Measurements from ENCODE around the gene HLA-A.
A peak's percentile ranks its signal among the peaks of the same experiment; 100 is the strongest.
"Not testable (repeated sequence)": the region's sequence is repeated elsewhere in the genome, so short reads cannot be mapped to it uniquely, and the experiment has no call there.

The HLA-A gene

GRCh38 chr6:29961966-29962365 is 19.6 kb downstream of the HLA-A start:
- DNase-seq = no peak
- H3K9me3 Mint-ChIP-seq = no peaks in the 10 kb centered on the region
- H3K4me1 Mint-ChIP-seq (ENCODE audit: low read depth) = peaks cover 43% of the 10 kb centered on the region
- H3K27ac Mint-ChIP-seq = no peak overlapping the region
- no peak overlapping the region for H3K4me3 Mint-ChIP-seq
- H3K36me3 Mint-ChIP-seq (ENCODE audit: low read depth) = no peaks in the 10 kb centered on the region
- no peaks in the 10 kb centered on the region for H3K27me3 Mint-ChIP-seq

- not testable (repeated sequence) for DNase-seq; H3K9me3 Mint-ChIP-seq; H3K36me3 Mint-ChIP-seq (ENCODE audit: low read depth); H3K27me3 Mint-ChIP-seq; H3K4me3 Mint-ChIP-seq
- Mint-ChIP-seq H3K4me1 (ENCODE audit: low read depth) (peaks cover 49% of the 10 kb centered on the region), H3K27ac (peak overlapping the region; percentile 61)
Observed at GRCh38 chr6:29963697-29964096, 21.4 kb downstream of the HLA-A start.

GRCh38 chr6:29964518-29964886 is 22.2 kb downstream of the HLA-A start:
- Mint-ChIP-seq H3K9me3 (no peaks in the 10 kb centered on the region), H3K4me1 (ENCODE audit: low read depth) (peaks cover 46% of the 10 kb centered on the region), H3K4me3 (peak overlapping the region; percentile 83), H3K36me3 (ENCODE audit: low read depth) (no peaks in the 10 kb centered on the region), H3K27me3 (no peaks in the 10 kb centered on the region), H3K27ac (peak overlapping the region; percentile 96)
- DNase-seq = no peak

DNA sequence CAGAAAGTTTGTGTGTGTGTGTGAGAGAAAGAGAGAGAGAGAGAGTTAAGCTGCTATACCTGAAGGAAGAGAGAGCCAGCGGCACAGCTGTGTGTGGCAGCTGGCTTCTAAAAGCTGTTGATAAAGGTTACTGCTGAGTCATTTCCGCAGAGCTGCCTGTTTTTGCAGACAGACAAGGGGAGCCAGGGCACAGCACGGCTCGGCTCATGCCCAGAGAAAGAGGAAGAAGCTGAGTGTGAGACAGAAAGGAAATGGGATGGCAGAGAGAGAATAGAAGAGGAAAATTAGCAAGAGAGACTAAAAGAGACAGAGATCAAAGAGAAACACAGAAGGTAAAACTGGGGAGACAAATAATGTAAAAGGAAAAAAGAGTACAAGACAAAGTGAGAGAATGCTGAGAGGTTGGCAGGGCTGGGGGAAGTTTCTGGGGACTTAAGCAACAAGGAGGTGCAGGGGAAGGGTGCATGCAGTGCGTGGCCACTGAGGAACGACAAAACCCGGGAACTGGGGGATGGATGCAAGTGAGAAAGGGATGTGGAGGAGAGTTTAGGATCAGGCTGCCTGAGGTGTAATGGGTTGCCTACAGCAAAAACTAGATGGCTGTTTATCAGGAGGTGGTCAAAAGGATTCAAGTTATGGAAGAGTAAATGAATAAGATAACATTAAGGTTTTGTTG is 22.7 kb downstream of the HLA-A start:
- peak; percentile 74 for DNase-seq
- Mint-ChIP-seq H3K4me3 (peak overlapping the region; percentile 83), H3K36me3 (ENCODE audit: low read depth) (no peaks in the 10 kb centered on the region), H3K9me3 (no peaks in the 10 kb centered on the region), H3K27ac (peak overlapping the region; percentile 96), H3K27me3 (no peaks in the 10 kb centered on the region), H3K4me1 (ENCODE audit: low read depth) (peaks cover 46% of the 10 kb centered on the region)

DNA sequence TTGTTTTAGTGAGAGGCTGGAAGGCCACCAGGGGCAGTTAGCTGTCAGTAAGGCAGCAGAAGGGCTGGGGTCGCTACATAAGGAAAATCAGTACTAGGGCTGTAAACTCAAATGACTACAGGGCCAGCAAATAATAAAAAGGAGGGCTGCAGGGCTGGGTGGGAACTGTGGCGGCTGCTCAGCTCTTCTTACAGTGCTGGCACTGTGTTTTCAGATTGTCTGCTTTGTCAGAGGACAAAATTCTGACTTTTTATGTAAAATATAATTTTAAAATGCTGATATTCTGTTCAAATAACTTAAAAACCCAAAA is 23.2 kb downstream of the HLA-A start:
- Mint-ChIP-seq H3K4me1 (ENCODE audit: low read depth) (peaks cover 46% of the 10 kb centered on the region), H3K4me3 (peak overlapping the region; percentile 83), H3K27me3 (no peaks in the 10 kb centered on the region), H3K27ac (peak overlapping the region; percentile 96), H3K36me3 (ENCODE audit: low read depth) (no peaks in the 10 kb centered on the region), H3K9me3 (no peaks in the 10 kb centered on the region)
- DNase-seq = no peak

DNA sequence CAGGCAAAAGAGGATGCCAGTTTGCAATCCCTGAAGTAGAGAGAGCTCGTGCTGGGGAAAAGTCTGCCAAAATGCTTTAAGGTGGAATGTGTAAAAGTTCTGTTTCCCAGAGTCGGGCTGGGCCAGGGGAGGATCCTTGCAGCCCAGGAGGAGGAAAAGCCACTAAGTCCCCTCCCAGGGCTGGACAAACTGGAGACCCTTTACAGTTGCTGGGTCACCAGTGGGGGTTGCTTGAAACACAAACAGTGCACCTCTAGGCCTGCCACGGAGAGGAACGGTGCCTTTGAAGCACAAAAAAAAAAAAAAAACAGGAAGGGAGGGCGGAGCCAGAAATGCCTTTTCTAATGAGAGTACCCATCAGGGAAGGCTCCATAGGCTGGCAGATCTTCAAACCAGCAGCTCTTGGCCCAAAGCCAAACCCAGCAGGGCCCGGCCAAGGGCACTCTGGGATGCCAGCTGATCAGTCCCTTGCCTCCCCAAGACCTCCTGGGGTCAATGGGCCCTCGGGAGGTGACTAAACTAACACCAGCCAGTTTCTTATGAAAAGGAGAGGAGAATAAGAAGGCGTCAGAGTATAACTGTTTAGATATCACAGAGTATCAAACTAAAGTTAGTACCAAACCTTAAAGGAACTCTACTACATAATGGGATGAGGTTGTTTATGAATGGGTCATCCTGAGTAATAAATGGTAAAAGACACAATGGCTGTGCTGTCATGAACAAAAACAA is 23.7 kb downstream of the HLA-A start:
- H3K36me3 Mint-ChIP-seq (ENCODE audit: low read depth) = no peaks in the 10 kb centered on the region
- H3K9me3 Mint-ChIP-seq = no peaks in the 10 kb centered on the region
- H3K27me3 Mint-ChIP-seq = no peaks in the 10 kb centered on the region
- H3K4me1 Mint-ChIP-seq (ENCODE audit: low read depth) = peaks cover 46% of the 10 kb centered on the region
- H3K27ac Mint-ChIP-seq = peak overlapping the region; percentile 96
- peak; percentile 56 for DNase-seq
- H3K4me3 Mint-ChIP-seq = peak overlapping the region; percentile 83

DNA sequence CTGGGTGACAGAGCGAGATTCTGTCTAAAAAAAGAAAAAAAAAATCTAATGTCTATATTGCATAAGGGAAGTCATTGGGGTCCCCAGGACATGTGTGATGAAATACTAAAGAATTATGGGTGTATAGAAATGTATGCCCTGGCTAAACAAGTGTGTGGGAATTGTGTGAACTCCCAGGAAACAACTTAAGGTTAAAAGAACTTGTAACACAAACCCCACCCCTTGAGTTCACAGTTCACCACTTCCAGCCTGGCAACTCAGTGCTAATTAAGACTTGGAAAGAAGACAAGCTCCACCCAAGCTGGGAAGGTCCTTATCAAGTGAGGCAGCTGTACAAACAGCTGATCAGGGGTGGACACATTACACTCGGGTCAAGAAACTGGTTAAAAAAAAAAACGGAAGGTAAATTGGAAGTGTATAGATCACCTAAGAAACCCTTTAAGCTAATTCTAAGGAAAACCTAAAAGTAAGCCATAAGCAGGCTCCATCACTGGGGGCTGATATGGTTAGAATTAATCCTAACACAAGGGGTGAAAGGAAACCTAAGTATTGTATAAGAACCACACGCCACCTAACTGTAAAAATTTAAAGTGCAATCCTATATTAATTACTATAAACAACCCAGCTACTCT is 25.2 kb downstream of the HLA-A start:
- Mint-ChIP-seq H3K4me1 (ENCODE audit: low read depth) (peaks cover 54% of the 10 kb centered on the region), H3K9me3 (no peaks in the 10 kb centered on the region), H3K4me3 (no peak overlapping the region), H3K36me3 (ENCODE audit: low read depth) (no peaks in the 10 kb centered on the region), H3K27me3 (peaks cover under 1% of the 10 kb centered on the region), H3K27ac (peak overlapping the region; percentile 24)
- no peak for DNase-seq

DNA sequence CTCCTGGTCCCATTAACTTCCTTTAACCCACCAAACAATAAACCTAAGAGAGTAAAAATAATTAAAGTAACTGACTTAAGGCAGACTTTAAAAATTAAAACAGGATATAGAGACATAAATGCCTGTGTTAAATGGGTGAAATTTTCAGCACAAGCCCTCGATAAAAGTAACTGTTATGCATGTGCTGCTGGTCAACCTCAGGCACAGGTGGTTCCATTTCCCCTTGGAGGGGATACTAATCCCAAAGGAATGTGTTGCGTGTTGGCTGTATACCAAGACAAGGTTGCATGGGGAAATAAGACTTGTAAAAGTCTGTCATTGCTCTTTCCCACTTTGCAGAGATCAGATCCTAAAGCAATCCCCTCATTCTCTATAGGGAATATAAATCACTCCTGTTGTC is 25.8 kb downstream of the HLA-A start:
- Mint-ChIP-seq H3K36me3 (ENCODE audit: low read depth) (no peaks in the 10 kb centered on the region), H3K27ac (no peak overlapping the region), H3K4me1 (ENCODE audit: low read depth) (peaks cover 51% of the 10 kb centered on the region), H3K9me3 (no peaks in the 10 kb centered on the region), H3K27me3 (peaks cover 4% of the 10 kb centered on the region), H3K4me3 (no peak overlapping the region)
- DNase-seq = no peak

DNA sequence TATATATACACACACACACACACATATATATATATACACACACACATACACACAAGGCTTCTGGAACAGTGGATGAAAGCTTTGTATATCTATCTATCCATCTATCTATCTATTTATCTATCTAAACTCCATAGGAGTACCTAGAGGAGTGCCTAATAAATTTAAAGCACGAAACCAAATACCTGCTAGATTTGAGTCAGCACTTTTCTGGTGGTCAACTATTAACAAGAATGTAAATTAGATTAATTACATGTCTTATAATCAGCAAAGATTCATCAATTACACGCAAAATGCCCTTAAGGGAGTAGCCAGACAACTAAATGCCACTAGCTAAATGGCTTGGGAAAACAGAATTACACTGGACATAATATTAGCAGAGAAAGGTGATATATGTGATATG is 26.6 kb downstream of the HLA-A start:
- Mint-ChIP-seq H3K9me3 (no peaks in the 10 kb centered on the region), H3K27me3 (peaks cover 10% of the 10 kb centered on the region), H3K4me3 (no peak overlapping the region), H3K36me3 (ENCODE audit: low read depth) (no peaks in the 10 kb centered on the region), H3K4me1 (ENCODE audit: low read depth) (peaks cover 44% of the 10 kb centered on the region), H3K27ac (no peak overlapping the region)
- no peak for DNase-seq

- Mint-ChIP-seq H3K4me3 (no peak overlapping the region), H3K4me1 (ENCODE audit: low read depth) (peaks cover 42% of the 10 kb centered on the region), H3K27me3 (peaks cover 28% of the 10 kb centered on the region), H3K27ac (no peak overlapping the region), H3K9me3 (no peaks in the 10 kb centered on the region), H3K36me3 (ENCODE audit: low read depth) (no peaks in the 10 kb centered on the region)
- no peak for DNase-seq
Observed at GRCh38 chr6:29970711-29971110, 28.4 kb downstream of the HLA-A start.

GRCh38 chr6:29974901-29975560 is 32.7 kb downstream of the HLA-A start:
- no peak overlapping the region for H3K27ac Mint-ChIP-seq
- H3K36me3 Mint-ChIP-seq (ENCODE audit: low read depth) = no peaks in the 10 kb centered on the region
- H3K4me1 Mint-ChIP-seq (ENCODE audit: low read depth) = peaks cover 37% of the 10 kb centered on the region
- no peaks in the 10 kb centered on the region for H3K9me3 Mint-ChIP-seq
- DNase-seq = no peak
- peak overlapping the region; percentile 78 for H3K4me3 Mint-ChIP-seq
- peaks cover 52% of the 10 kb centered on the region for H3K27me3 Mint-ChIP-seq

- Mint-ChIP-seq H3K4me1 (ENCODE audit: low read depth) (peaks cover 37% of the 10 kb centered on the region), H3K27ac (no peak overlapping the region), H3K27me3 (peaks cover 52% of the 10 kb centered on the region), H3K9me3 (no peaks in the 10 kb centered on the region), H3K36me3 (ENCODE audit: low read depth) (no peaks in the 10 kb centered on the region), H3K4me3 (peak overlapping the region; percentile 78)
- no peak for DNase-seq
Observed at GRCh38 chr6:29975561-29975907, 33.2 kb downstream of the HLA-A start.

- DNase-seq = no peak
- H3K27me3 Mint-ChIP-seq = peaks cover 52% of the 10 kb centered on the region
- peak overlapping the region; percentile 78 for H3K4me3 Mint-ChIP-seq
- no peaks in the 10 kb centered on the region for H3K36me3 Mint-ChIP-seq (ENCODE audit: low read depth)
- no peak overlapping the region for H3K27ac Mint-ChIP-seq
- H3K4me1 Mint-ChIP-seq (ENCODE audit: low read depth) = peaks cover 37% of the 10 kb centered on the region
- H3K9me3 Mint-ChIP-seq = no peaks in the 10 kb centered on the region
Observed at GRCh38 chr6:29976253-29976587, 33.9 kb downstream of the HLA-A start.

DNA sequence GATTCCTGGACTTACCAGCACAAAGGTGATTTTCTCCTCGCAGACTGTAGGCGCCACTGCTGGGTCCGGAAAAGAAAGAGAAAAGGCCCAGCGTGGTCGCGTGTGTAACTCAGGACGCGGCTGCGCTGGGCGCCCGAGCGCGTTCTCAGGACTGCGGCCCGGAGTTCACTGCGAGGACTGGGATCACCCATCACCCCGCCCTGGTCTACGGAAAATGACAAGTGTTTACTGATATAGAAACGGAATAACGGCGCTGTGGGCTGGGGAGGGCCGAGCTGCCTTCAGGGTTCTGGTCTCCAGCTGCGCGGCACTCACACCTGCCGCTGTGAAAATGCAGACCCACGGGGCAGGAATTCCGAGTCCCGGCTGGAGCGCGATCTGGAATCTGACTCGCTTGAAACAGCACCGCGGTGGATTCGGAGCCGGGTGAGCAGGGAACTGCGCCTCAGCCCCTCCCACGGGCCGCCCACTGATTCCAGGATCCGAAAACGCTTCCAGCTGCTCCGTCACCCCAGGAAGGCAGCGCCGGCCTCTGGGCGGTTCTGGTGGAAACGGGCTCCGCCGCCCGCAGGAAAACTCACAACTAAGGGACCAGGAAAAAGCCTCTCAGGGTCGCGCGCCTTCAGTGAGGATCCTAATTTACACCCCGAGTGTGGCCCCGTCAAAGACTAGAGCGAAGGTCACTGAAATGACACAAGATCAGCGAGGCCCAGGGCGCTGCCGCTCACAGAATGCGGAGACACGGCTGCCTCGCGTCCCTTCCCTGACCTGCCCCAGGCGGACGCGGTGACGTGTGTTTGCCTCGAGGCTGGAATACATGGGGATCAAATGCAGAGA is 34.5 kb downstream of the HLA-A start:
- no peaks in the 10 kb centered on the region for H3K9me3 Mint-ChIP-seq
- H3K27me3 Mint-ChIP-seq = peaks cover 52% of the 10 kb centered on the region
- peaks cover 35% of the 10 kb centered on the region for H3K4me1 Mint-ChIP-seq (ENCODE audit: low read depth)
- peak; percentile 71 for DNase-seq
- no peaks in the 10 kb centered on the region for H3K36me3 Mint-ChIP-seq (ENCODE audit: low read depth)
- H3K27ac Mint-ChIP-seq = no peak overlapping the region
- H3K4me3 Mint-ChIP-seq = peak overlapping the region; percentile 78
